Gastroesophageal sphincter (tissue), 3 donors: ENCODE measurements around the gene CREBBP.

ENCODE experiments used
- CTCF ChIP-seq, 4 experiments: fragments of 200-600 bp in 2 of 4; fragments of 450-650 bp in 2 of 4; sonication (generic) in 1 of 4; IDR thresholded peaks; one replicate each; pipeline ENCODE4 v1.5.1; 2017 to 2019; ENCODE audit warnings: antibody characterized with exemption in 4 of 4, mild to moderate bottlenecking in 2 of 4, moderate library complexity in 2 of 4
- EP300 ChIP-seq: sonication (generic); formaldehyde crosslinking; IDR thresholded peaks from one replicate; pipeline ENCODE4 v1.6.1; 2017; ENCODE audit warnings: antibody characterized with exemption, mild to moderate bottlenecking
- POLR2A ChIP-seq, 2 donors: fragments of 450-650 bp; IDR thresholded peaks; one replicate each; pipeline ENCODE4 v1.6.1; 2017; ENCODE audit warnings: antibody characterized with exemption in 2 of 2, mild to moderate bottlenecking in 2 of 2, moderate library complexity in 1 of 2

- TF ChIP-seq POLR2A (IDR thresholded peaks at IDR 0.05) (no peak), CTCF (IDR thresholded peaks at IDR 0.05) (no peak), EP300 (no peak)
These were observed 25.6 kb downstream of the CREBBP start for GRCh38 chr16:3854750-3855541.
